Activated CD8-positive, alpha-beta memory T cell treated with anti-CD3 and anti-CD28 coated beads, Interleukin-2, amount 50 U/mL, for 1 hour (primary cell): ENCODE results near the gene SELENBP1.
"Not testable (repeated sequence)": the region's sequence is repeated elsewhere in the genome, so short reads cannot be mapped to it uniquely, and the experiment has no call there.

Experiments used
- DNase-seq: peaks from one replicate; pipeline ENCODE4 v3.0.0-alpha.2; 2020; ENCODE audit errors: extremely low read depth

Gene SELENBP1

GRCh38 chr1:151372058-151372934 is at the start of gene SELENBP1:
SELENBP1 (minus strand) TSS chr1:151372705; CDS start chr1:151372641, 64 bp downstream.
- DNase-seq, result no peak

GRCh38 chr1:151419819-151420218 is 47.3 kb upstream of the SELENBP1 start:
- DNase-seq, result no peak

GRCh38 chr1:151418081-151418480 is 45.6 kb upstream of the SELENBP1 start:
- no peak for DNase-seq

GRCh38 chr1:151416231-151416630 is 43.7 kb upstream of the SELENBP1 start:
- no peak for DNase-seq

- DNase-seq, result no peak
Measured at GRCh38 chr1:151411884-151412283, 39.4 kb upstream of the SELENBP1 start.

GRCh38 chr1:151408891-151409290 is 36.4 kb upstream of the SELENBP1 start:
- no peak for DNase-seq

GRCh38 chr1:151407304-151407703 is 34.8 kb upstream of the SELENBP1 start:
- no peak for DNase-seq

GRCh38 chr1:151406176-151406575 is 33.7 kb upstream of the SELENBP1 start:
- DNase-seq, result no peak

GRCh38 chr1:151405187-151405951 is 32.9 kb upstream of the SELENBP1 start:
- no peak for DNase-seq

- DNase-seq, result no peak
Measured at GRCh38 chr1:151403612-151404011, 31.1 kb upstream of the SELENBP1 start.

GRCh38 chr1:151402764-151403163 is 30.3 kb upstream of the SELENBP1 start:
- DNase-seq, result no peak

- no peak for DNase-seq
Measured at GRCh38 chr1:151401860-151402259, 29.4 kb upstream of the SELENBP1 start.

GRCh38 chr1:151401125-151401788 is 28.8 kb upstream of the SELENBP1 start:
- no peak for DNase-seq

GRCh38 chr1:151399324-151400171 is 27.0 kb upstream of the SELENBP1 start, which contains the start of gene PSMB4:
PSMB4 (plus strand) TSS chr1:151399573; CDS start chr1:151399588, 15 bp downstream.
- peak; percentile 61 for DNase-seq

GRCh38 chr1:151396265-151396664 is 23.8 kb upstream of the SELENBP1 start:
- not testable (repeated sequence) for DNase-seq

GRCh38 chr1:151393583-151393982 is 21.1 kb upstream of the SELENBP1 start:
- no peak for DNase-seq

- DNase-seq, result no peak
Measured at GRCh38 chr1:151391079-151391563, 18.6 kb upstream of the SELENBP1 start.

GRCh38 chr1:151390221-151391078 is 17.9 kb upstream of the SELENBP1 start:
- not testable (repeated sequence) for DNase-seq

GRCh38 chr1:151386002-151386401 is 13.5 kb upstream of the SELENBP1 start:
- DNase-seq, result no peak

- no peak for DNase-seq
Measured at GRCh38 chr1:151384584-151384983, 12.1 kb upstream of the SELENBP1 start.
